Femur (tissue), 1 donor: Measurements from ENCODE around the gene MTCL1.
"Not testable (repeated sequence)": the region's sequence is repeated elsewhere in the genome, so short reads cannot be mapped to it uniquely, and the experiment has no call there.

Source experiments
- DNase-seq: peaks from one replicate; pipeline ENCODE4 v3.0.0-alpha.2; 2017

Gene MTCL1

GRCh38 chr18:8745355-8746014 is 40.1 kb downstream of the MTCL1 start:
- DNase-seq = no peak

GRCh38 chr18:8747440-8747937 is 42.1 kb downstream of the MTCL1 start:
- DNase-seq = no peak

- DNase-seq = no peak
These were observed 44.1 kb downstream of the MTCL1 start for GRCh38 chr18:8749492-8749891.

GRCh38 chr18:8750954-8751415 is 45.6 kb downstream of the MTCL1 start:
- DNase-seq = no peak

GRCh38 chr18:8751692-8752091 is 46.3 kb downstream of the MTCL1 start:
- DNase-seq = no peak

GRCh38 chr18:8752329-8752728 is 47.0 kb downstream of the MTCL1 start:
- no peak for DNase-seq

GRCh38 chr18:8754995-8755960 is 49.9 kb downstream of the MTCL1 start:
- DNase-seq = no peak

- no peak for DNase-seq
These were observed 51.2 kb downstream of the MTCL1 start for GRCh38 chr18:8756571-8756970.

- no peak for DNase-seq
These were observed 52.1 kb downstream of the MTCL1 start for GRCh38 chr18:8757396-8757997.

GRCh38 chr18:8758466-8758865 is 53.1 kb downstream of the MTCL1 start:
- no peak for DNase-seq

- no peak for DNase-seq
These were observed 55.6 kb downstream of the MTCL1 start for GRCh38 chr18:8760984-8761383.

GRCh38 chr18:8761535-8761934 is 56.2 kb downstream of the MTCL1 start:
- not testable (repeated sequence) for DNase-seq

GRCh38 chr18:8762968-8763367 is 57.6 kb downstream of the MTCL1 start:
- DNase-seq = no peak

GRCh38 chr18:8763611-8764010 is 58.3 kb downstream of the MTCL1 start:
- no peak for DNase-seq

- peak; percentile 40 for DNase-seq
These were observed 60.6 kb downstream of the MTCL1 start for GRCh38 chr18:8765783-8766463.

- DNase-seq = no peak
These were observed 61.4 kb downstream of the MTCL1 start for GRCh38 chr18:8766559-8767293.

GRCh38 chr18:8767340-8767739 is 62.0 kb downstream of the MTCL1 start:
- no peak for DNase-seq

GRCh38 chr18:8769509-8770095 is 64.2 kb downstream of the MTCL1 start:
- no peak for DNase-seq

GRCh38 chr18:8770657-8771056 is 65.3 kb downstream of the MTCL1 start:
- no peak for DNase-seq

- DNase-seq = no peak
These were observed 66.6 kb downstream of the MTCL1 start for GRCh38 chr18:8771930-8772329.

- DNase-seq = no peak
These were observed 68.6 kb downstream of the MTCL1 start for GRCh38 chr18:8773980-8774379.
